ENCODE results near the gene DYNC1H1. TPM values are rescaled to one million over a fixed set of nuclear protein-coding genes. Genes with fewer than 3 reads are reported as not detected.

The DYNC1H1 gene
- total RNA-seq, 1 donor from 2014 or later, result 236 TPM

DNA sequence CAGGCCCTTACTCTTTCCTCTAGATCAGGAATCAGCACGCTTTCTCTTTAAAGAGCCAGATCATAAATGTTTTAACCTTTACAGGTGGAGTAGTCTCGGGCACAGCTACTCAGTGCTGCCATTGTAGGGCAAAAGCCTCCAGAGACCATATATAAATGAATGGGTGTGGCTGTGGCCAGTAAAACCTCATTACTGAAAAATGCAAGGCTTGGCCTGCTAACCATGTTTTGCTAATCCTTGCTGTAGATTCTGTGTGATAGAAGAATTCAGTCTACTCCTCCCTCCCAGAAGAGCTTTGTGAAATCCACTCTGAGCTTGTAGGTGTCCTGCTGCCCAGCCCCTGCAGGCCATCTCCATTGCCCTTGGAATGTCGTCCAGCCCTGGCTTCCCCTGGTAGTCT is 64.4 kb downstream of the DYNC1H1 start:
- Mint-ChIP-seq H3K9me3 (no peaks in the 10 kb centered on the region), H3K27ac (no peak overlapping the region), H3K4me3 (no peak overlapping the region), H3K36me3 (ENCODE audit: low read depth) (peaks cover 86% of the 10 kb centered on the region), H3K4me1 (no peaks in the 10 kb centered on the region), H3K27me3 (no peaks in the 10 kb centered on the region)
- no peak for DNase-seq
- POLR2A ChIA-PET, result no interaction called here
- ATAC-seq (ENCODE audit: low read depth), result no peak
- TF ChIP-seq, protein P1, sequence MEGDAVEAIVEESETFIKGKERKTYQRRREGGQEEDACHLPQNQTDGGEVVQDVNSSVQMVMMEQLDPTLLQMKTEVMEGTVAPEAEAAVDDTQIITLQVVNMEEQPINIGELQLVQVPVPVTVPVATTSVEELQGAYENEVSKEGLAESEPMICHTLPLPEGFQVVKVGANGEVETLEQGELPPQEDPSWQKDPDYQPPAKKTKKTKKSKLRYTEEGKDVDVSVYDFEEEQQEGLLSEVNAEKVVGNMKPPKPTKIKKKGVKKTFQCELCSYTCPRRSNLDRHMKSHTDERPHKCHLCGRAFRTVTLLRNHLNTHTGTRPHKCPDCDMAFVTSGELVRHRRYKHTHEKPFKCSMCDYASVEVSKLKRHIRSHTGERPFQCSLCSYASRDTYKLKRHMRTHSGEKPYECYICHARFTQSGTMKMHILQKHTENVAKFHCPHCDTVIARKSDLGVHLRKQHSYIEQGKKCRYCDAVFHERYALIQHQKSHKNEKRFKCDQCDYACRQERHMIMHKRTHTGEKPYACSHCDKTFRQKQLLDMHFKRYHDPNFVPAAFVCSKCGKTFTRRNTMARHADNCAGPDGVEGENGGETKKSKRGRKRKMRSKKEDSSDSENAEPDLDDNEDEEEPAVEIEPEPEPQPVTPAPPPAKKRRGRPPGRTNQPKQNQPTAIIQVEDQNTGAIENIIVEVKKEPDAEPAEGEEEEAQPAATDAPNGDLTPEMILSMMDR (IDR thresholded peaks at IDR 0.05), result no peak
- CTCF ChIA-PET, result no interaction called here
- intact Hi-C loops (cut with micrococcal nuclease), result no loop called here

DNA sequence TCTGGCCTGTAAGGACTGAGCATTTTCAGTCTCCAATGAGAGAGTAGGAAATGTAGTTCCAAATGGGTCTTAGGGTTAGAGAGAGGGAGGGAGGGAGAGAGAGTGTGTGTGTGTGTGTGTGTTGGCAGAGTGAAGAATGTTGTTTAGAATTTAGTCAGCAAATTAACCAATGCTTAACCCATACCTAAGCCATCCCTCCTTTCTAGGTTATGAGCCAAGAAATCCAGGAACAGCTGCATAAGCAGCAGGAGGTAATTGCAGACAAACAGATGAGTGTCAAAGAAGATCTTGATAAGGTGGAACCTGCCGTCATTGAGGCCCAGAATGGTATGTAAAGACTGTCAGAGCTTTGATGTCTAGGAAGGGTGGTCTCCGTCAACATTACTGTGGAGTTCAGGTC is 65.6 kb downstream of the DYNC1H1 start:
- intact Hi-C loops (cut with micrococcal nuclease), result no loop called here
- no peaks in the 10 kb centered on the region for H3K4me1 Mint-ChIP-seq
- POLR2A ChIA-PET, result no interaction called here

GRCh38 chr14:102033241-102033640 is 68.9 kb downstream of the DYNC1H1 start:
- Mint-ChIP-seq H3K27me3 (no peaks in the 10 kb centered on the region), H3K9me3 (no peaks in the 10 kb centered on the region), H3K4me3 (no peak overlapping the region), H3K27ac (no peak overlapping the region), H3K36me3 (ENCODE audit: low read depth) (peaks cover 89% of the 10 kb centered on the region), H3K4me1 (no peaks in the 10 kb centered on the region)
- TF ChIP-seq, protein P1 (IDR thresholded peaks at IDR 0.05), result no peak
- CTCF ChIA-PET, result no interaction called here
- ATAC-seq (ENCODE audit: low read depth), result no peak
- DNase-seq, result no peak
- POLR2A ChIA-PET, result interaction anchor here (0.5 kb wide), 1 partner anchor 39 kb away, joined by 3 read pairs; no protein-coding TSS in a partner anchor
- intact Hi-C loops (cut with micrococcal nuclease), result no loop called here

More for the DNA sequence above, 65.6 kb downstream of the DYNC1H1 start:
- peaks cover 89% of the 10 kb centered on the region for H3K36me3 Mint-ChIP-seq (ENCODE audit: low read depth)
- no peak overlapping the region for H3K4me3 Mint-ChIP-seq
- H3K27me3 Mint-ChIP-seq, result no peaks in the 10 kb centered on the region
- no peak overlapping the region for H3K27ac Mint-ChIP-seq
- TF ChIP-seq, protein P1 (IDR thresholded peaks at IDR 0.05), result no peak
- CTCF ChIA-PET, result interaction anchor here (1.9 kb wide), 1 partner anchor 284 kb away, joined by 5 read pairs; no protein-coding TSS in a partner anchor
- ATAC-seq (ENCODE audit: low read depth), result no peak
- DNase-seq, result no peak
- no peaks in the 10 kb centered on the region for H3K9me3 Mint-ChIP-seq

- intact Hi-C loops (cut with micrococcal nuclease), result no loop called here
- ATAC-seq (ENCODE audit: low read depth) (no peak), DNase-seq (no peak)
- ChIA-PET POLR2A (no interaction called here), CTCF (no interaction called here)
- Mint-ChIP-seq H3K27me3 (no peaks in the 10 kb centered on the region), H3K9me3 (no peaks in the 10 kb centered on the region), H3K4me1 (no peaks in the 10 kb centered on the region), H3K36me3 (ENCODE audit: low read depth) (peaks cover 89% of the 10 kb centered on the region), H3K27ac (no peak overlapping the region), H3K4me3 (no peak overlapping the region)
- TF ChIP-seq, protein P1 (IDR thresholded peaks at IDR 0.05), result no peak
These were observed 69.9 kb downstream of the DYNC1H1 start for GRCh38 chr14:102034301-102034700.

GRCh38 chr14:102035914-102036313 is 71.5 kb downstream of the DYNC1H1 start:
- ChIA-PET POLR2A (no interaction called here), CTCF (no interaction called here)

More at GRCh38 chr14:102035914-102036313, 71.5 kb downstream of the DYNC1H1 start:
- TF ChIP-seq, protein P1 (IDR thresholded peaks at IDR 0.05), result no peak
- no peak for DNase-seq
- no peak for ATAC-seq (ENCODE audit: low read depth)
- Mint-ChIP-seq H3K36me3 (ENCODE audit: low read depth) (peaks cover 89% of the 10 kb centered on the region), H3K27ac (no peak overlapping the region), H3K9me3 (no peaks in the 10 kb centered on the region), H3K4me3 (no peak overlapping the region), H3K27me3 (no peaks in the 10 kb centered on the region), H3K4me1 (no peaks in the 10 kb centered on the region)
- intact Hi-C loops (cut with micrococcal nuclease), result no loop called here

Data from activated B cell treated with CpG ODN at 0.5 μM for 24 hours (primary cell).